Stimulated activated naive CD8-positive, alpha-beta T cell treated with anti-CD3 and anti-CD28 coated beads, Interleukin-15, amount 100 ng/mL, for 72 hours (primary cell): ENCODE data around the gene NPY.
A peak's percentile ranks its signal among the peaks of the same experiment; 100 is the strongest.
"Not testable (repeated sequence)": the region's sequence is repeated elsewhere in the genome, so short reads cannot be mapped to it uniquely, and the experiment has no call there.

Experiments
- ATAC-seq: fragments of 150-1000 bp; cut with Tn5 transposase; 2 replicates; pipeline ENCODE4 v1.10.0; 2021; ENCODE audit warnings: mild to moderate bottlenecking, moderate library complexity
- DNase-seq, 2 donors: peaks; one replicate each; pipeline ENCODE4 v3.0.0; 2021 to 2022
- H3K27ac Mint-ChIP-seq, 2 donors: one replicate each; pipeline ENCODE4 v1.8.0; 2022; ENCODE audit warnings: mild to moderate bottlenecking in 2 of 2, mixed read lengths in 2 of 2, moderate library complexity in 2 of 2
- H3K27me3 Mint-ChIP-seq: one replicate; pipeline ENCODE4 v1.8.0; 2022; ENCODE audit warnings: mixed read lengths
- H3K4me1 Mint-ChIP-seq: one replicate; pipeline ENCODE4 v1.8.0; 2022; ENCODE audit warnings: mild to moderate bottlenecking, mixed read lengths
- H3K4me3 Mint-ChIP-seq, 2 donors: one replicate each; pipeline ENCODE4 v1.8.0; 2022; ENCODE audit warnings: mild to moderate bottlenecking in 2 of 2, mixed read lengths in 2 of 2, moderate library complexity in 1 of 2
- H3K9me3 Mint-ChIP-seq, 2 donors: one replicate each; pipeline ENCODE4 v1.8.0; 2022; ENCODE audit warnings: mixed read lengths in 2 of 2

The NPY gene

DNA sequence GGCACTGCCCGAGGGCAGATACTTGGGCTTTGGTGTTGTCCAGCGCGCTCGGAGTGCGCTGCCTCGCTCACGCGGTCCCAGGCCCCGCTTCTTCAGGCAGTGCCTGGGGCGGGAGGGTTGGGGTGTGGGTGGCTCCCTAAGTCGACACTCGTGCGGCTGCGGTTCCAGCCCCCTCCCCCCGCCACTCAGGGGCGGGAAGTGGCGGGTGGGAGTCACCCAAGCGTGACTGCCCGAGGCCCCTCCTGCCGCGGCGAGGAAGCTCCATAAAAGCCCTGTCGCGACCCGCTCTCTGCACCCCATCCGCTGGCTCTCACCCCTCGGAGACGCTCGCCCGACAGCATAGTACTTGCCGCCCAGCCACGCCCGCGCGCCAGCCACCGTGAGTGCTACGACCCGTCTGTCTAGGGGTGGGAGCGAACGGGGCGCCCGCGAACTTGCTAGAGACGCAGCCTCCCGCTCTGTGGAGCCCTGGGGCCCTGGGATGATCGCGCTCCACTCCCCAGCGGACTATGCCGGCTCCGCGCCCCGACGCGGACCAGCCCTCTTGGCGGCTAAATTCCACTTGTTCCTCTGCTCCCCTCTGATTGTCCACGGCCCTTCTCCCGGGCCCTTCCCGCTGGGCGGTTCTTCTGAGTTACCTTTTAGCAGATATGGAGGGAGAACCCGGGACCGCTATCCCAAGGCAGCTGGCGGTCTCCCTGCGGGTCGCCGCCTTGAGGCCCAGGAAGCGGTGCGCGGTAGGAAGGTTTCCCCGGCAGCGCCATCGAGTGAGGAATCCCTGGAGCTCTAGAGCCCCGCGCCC is at the start of gene NPY:
Gene NPY (plus strand): TSS at position 294 of the 802 bp plus-strand sequence. CDS start 1,051 bp downstream, outside the sequence.
- Mint-ChIP-seq H3K9me3 (no peaks in the 10 kb centered on the region), H3K27ac (no peak within 1 kb of the TSS), H3K27me3 (peaks cover 57% of the 10 kb centered on the region), H3K4me3 (peak within 1 kb of the TSS; percentile 83 to 85), H3K4me1 (peaks cover 23% of the 10 kb centered on the region)
- ATAC-seq (peak; percentile 61), DNase-seq (peak; percentile 13 to 20)

DNA sequence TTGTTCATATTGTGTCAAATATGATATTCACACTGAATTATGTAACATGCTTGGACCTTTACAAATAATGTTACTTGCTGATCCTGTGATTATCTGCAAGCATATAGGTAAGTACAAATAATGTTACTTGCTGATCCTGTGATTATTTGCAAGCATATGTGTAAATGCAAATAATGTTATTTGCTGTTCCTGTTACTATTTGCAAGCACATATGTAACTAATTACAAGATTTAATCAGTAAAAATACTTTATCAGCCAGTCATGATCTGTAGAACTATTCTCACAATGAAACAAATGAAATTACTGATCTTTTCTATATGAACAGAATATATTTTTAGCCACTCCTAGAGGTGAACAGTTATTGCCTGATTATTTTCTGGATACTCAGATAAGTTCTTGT is 44.7 kb upstream of the NPY start:
- DNase-seq (no peak), ATAC-seq (no peak)
- H3K4me1 Mint-ChIP-seq: no peaks in the 10 kb centered on the region
- peaks cover 43% of the 10 kb centered on the region for H3K27me3 Mint-ChIP-seq
- H3K9me3 Mint-ChIP-seq: no peaks in the 10 kb centered on the region
- H3K4me3 Mint-ChIP-seq: no peak overlapping the region
- H3K27ac Mint-ChIP-seq: no peak overlapping the region

DNA sequence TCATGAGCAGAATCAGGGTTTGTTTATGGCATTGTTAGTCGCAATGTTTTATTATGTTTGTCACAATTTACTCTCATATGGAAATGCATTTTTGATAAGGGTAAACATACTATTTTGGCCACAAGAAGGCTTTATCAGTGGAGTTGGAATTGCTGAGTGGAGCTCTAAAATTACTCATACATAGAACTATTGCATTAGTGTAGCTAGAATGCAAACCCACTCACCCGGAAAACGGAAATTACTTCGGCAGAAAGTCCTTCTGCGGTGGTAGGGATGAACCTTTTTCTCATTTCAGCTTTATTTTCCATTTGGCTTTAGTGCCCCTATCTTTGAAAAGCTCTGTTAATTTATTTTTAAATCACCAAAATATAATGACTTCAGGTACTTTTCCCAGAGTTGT is 42.8 kb upstream of the NPY start:
- ATAC-seq: no peak
- no peaks in the 10 kb centered on the region for H3K9me3 Mint-ChIP-seq
- no peak overlapping the region for H3K4me3 Mint-ChIP-seq
- peaks cover 43% of the 10 kb centered on the region for H3K27me3 Mint-ChIP-seq
- no peak overlapping the region for H3K27ac Mint-ChIP-seq
- DNase-seq: no peak
- H3K4me1 Mint-ChIP-seq: no peaks in the 10 kb centered on the region

DNA sequence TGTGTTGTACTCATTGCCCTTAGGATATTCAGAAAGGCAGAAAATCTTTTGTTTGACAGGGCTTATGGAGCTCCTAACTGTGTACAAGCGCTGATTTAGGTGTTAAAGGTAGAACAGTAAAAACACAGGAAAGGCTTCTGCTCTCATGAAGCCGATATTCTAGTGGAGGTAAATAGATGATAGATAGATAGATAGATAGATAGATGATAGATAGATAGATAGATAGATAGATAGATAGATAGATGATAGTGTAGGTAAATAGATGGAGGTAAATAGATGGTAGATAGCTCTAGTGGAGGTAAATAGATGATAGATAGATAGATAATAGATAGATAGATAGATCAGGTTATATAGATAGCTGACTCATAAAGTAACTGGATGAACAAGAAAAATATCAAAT is 39.4 kb upstream of the NPY start:
- no peak for ATAC-seq
- no peak overlapping the region for H3K4me3 Mint-ChIP-seq
- H3K4me1 Mint-ChIP-seq: no peaks in the 10 kb centered on the region
- H3K27ac Mint-ChIP-seq: no peak overlapping the region
- no peaks in the 10 kb centered on the region for H3K9me3 Mint-ChIP-seq
- peaks cover 21% of the 10 kb centered on the region for H3K27me3 Mint-ChIP-seq
- no peak for DNase-seq

DNA sequence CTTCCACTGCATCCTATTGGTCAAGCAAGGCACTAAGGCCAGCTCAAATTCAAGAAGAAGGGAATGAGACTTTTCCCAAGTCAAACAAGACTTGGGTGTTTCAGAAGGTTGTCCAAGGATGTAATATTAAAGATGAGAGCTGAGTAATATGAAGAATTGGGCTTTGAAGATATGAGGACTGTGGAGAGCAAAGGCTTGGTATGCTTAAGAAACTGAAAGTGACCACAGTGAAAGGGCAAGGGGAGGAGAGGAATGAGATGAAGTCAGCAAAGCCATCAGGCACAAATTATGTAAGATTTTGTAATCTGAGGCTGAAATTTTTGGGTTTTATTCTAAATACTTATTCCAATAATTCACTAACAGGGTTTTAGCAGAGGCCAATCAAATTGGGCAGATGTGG is 38.6 kb upstream of the NPY start:
- H3K9me3 Mint-ChIP-seq: no peaks in the 10 kb centered on the region
- peaks cover 14% of the 10 kb centered on the region for H3K27me3 Mint-ChIP-seq
- DNase-seq (peak in 1 of 2 donors; percentile 11), ATAC-seq (peak; percentile 96)
- H3K27ac Mint-ChIP-seq: no peak overlapping the region
- no peaks in the 10 kb centered on the region for H3K4me1 Mint-ChIP-seq
- H3K4me3 Mint-ChIP-seq: no peak overlapping the region

DNA sequence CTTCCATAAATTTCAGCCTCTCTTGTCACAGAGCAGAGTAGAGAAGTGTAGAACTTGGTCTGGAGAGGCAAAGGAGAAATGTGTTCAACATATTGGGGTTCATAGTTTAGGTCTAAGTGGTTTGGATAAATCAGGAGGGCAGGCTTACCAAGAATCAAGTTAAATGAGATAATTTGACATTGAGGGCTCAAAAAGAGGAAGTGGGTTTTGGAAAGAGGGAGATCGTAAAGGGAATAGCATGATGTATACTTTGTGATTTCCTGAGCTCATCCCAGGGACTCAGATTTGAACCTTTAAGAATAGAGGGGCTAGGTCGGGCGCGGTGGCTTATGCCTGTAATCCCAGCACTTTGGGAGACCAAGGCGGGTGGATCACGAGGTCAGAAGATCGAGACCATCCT is 34.7 kb upstream of the NPY start:
- no peak overlapping the region for H3K27ac Mint-ChIP-seq
- no peak for ATAC-seq
- H3K9me3 Mint-ChIP-seq: peaks cover 17 to 24% of the 10 kb centered on the region in 2 donors

DNA sequence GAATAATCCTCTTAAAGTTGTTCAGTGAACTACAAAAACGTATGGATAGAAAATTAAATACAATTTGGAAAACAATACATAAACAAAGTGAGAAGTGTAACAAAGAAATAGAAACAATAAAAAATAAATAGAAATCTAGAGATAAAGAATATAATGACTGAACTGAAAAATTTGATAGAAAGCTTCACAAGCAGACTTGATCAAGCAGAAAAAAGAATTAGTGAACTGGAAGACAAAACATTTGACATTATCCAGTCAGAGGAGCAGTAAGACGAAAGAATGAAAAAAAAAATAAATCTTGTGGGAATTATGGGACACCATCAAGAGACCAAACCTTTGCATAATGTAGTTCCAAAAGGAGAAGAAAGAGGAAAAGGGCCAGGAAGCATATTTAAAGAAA is 32.4 kb upstream of the NPY start:
- Mint-ChIP-seq H3K9me3 (peaks cover 18 to 26% of the 10 kb centered on the region in 2 donors), H3K4me3 (no peak overlapping the region), H3K27ac (no peak overlapping the region), H3K4me1 (peaks cover 21% of the 10 kb centered on the region), H3K27me3 (no peaks in the 10 kb centered on the region)
- DNase-seq (no peak), ATAC-seq (no peak)

More for the DNA sequence above, 34.7 kb upstream of the NPY start:
- Mint-ChIP-seq H3K4me1 (peaks cover 5% of the 10 kb centered on the region), H3K4me3 (no peak overlapping the region), H3K27me3 (no peaks in the 10 kb centered on the region)
- DNase-seq: no peak

DNA sequence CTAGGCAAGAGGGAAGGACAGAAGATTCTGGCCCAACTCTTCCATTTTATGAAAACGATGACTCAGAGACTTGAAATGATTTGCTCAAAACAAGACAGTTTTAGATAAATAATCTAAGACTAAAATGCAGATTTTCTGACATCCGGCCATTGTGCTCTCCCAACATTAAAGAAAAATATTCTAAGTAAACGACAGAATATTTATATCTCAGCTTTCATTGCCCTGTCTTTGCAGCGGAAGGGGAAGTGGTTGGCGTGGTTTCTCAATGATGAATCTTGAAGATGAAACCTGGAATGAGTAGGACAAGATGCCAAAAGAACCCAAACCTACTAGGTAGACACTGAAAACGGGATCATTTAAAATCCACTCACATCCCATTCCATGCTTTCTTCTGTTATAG is 28.9 kb upstream of the NPY start:
- no peak overlapping the region for H3K27ac Mint-ChIP-seq
- ATAC-seq (peak; percentile 69), DNase-seq (peak in 1 of 2 donors; percentile 14)

DNA sequence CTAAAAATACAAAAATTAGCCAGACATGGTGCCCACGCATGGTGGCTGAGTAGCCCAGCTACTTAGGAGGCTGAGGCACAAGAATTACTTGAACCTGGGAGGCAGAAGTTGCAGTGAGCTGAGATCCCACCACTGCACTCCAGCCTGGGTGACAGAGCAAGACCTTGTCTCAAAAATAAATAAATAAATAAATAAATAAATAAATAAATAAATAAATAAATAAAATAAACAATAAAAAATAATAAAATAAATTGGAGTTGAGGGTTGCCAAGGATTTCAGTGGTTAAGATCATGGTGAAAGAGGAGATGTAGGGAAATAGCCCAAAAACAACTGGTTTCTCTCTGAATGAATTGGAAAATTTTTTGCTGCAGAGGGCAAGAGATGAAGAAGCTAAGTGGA is 25.7 kb upstream of the NPY start:
- not testable (repeated sequence) for H3K27ac Mint-ChIP-seq, DNase-seq, H3K4me3 Mint-ChIP-seq, H3K9me3 Mint-ChIP-seq, ATAC-seq
- Mint-ChIP-seq H3K27me3 (peaks cover 22% of the 10 kb centered on the region), H3K4me1 (peaks cover 21% of the 10 kb centered on the region)

More for the DNA sequence above, 28.9 kb upstream of the NPY start:
- Mint-ChIP-seq H3K27me3 (peaks cover 22% of the 10 kb centered on the region), H3K4me1 (peaks cover 21% of the 10 kb centered on the region), H3K4me3 (no peak overlapping the region), H3K9me3 (peaks cover 18 to 26% of the 10 kb centered on the region in 2 donors)

DNA sequence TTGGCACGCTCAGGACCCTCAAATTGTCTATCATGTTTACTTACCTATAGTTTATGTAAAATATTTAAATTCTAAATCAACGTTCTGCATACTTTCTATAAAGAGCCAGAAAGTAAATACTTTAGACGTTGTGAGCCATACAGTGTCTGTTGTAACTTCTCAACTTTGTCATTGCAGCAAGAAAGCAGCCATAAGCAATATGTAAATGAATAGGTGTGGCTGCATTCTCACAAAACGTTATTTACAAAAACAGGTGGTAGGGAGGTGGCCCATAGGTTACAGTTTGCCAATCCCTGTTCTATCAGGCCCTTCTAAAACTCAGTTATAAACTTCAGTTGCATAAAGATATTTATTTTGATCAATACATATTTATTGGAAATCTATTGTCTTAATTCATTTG is 12.1 kb upstream of the NPY start:
- ATAC-seq (no peak), DNase-seq (no peak)
- H3K27ac Mint-ChIP-seq: no peak overlapping the region
- H3K9me3 Mint-ChIP-seq: peaks cover 5 to 17% of the 10 kb centered on the region in 2 donors
- H3K27me3 Mint-ChIP-seq: peaks cover 22% of the 10 kb centered on the region
- H3K4me1 Mint-ChIP-seq: no peaks in the 10 kb centered on the region
- no peak overlapping the region for H3K4me3 Mint-ChIP-seq

DNA sequence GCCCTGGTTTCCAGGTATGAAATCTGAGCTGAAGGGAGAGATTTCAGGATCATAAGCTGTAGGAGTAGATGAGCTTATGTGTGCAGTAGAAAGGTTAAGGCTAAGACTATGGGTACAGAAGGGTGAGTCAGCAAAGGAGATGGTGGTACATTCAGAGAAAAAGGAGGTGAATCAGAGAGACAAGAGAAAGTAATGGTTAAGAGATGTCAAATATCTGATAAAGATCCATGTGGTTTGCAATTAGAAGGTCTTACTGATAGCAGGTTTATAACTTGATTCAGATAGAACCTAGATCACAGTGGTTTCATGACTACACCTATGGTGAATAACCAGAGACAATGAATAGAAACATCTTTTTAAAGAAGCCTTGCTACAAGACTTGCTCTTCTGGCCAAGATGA is 4.5 kb upstream of the NPY start:
- peaks cover 0 to 18% of the 10 kb centered on the region in 2 donors for H3K9me3 Mint-ChIP-seq
- peaks cover 12% of the 10 kb centered on the region for H3K4me1 Mint-ChIP-seq
- H3K27ac Mint-ChIP-seq: no peak overlapping the region
- ATAC-seq (peak; percentile 69), DNase-seq (no peak)
- no peak overlapping the region for H3K4me3 Mint-ChIP-seq
- peaks cover 47% of the 10 kb centered on the region for H3K27me3 Mint-ChIP-seq

DNA sequence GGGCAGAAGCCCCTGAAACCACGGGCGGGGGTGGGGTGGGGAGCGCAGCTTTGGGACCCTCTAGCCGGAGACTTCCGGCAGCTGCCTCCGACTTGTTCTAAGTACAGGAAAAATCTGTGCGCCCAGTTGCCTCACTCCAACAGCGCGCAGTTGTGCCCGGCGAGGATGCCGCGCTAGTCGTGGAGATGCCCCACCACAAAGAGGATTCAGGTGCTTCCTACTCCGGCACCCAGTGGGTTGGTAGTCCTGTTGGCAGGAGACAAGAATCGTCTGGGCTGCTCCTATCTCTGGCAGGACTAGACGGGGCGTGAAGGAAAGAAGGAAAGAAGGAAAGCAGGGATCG is 465 bp upstream of the NPY start:
- Mint-ChIP-seq H3K4me3 (peak overlapping the region; percentile 83 to 85), H3K4me1 (peaks cover 23% of the 10 kb centered on the region), H3K27ac (no peak overlapping the region), H3K9me3 (no peaks in the 10 kb centered on the region), H3K27me3 (peaks cover 51% of the 10 kb centered on the region)
- DNase-seq (no peak), ATAC-seq (no peak)

DNA sequence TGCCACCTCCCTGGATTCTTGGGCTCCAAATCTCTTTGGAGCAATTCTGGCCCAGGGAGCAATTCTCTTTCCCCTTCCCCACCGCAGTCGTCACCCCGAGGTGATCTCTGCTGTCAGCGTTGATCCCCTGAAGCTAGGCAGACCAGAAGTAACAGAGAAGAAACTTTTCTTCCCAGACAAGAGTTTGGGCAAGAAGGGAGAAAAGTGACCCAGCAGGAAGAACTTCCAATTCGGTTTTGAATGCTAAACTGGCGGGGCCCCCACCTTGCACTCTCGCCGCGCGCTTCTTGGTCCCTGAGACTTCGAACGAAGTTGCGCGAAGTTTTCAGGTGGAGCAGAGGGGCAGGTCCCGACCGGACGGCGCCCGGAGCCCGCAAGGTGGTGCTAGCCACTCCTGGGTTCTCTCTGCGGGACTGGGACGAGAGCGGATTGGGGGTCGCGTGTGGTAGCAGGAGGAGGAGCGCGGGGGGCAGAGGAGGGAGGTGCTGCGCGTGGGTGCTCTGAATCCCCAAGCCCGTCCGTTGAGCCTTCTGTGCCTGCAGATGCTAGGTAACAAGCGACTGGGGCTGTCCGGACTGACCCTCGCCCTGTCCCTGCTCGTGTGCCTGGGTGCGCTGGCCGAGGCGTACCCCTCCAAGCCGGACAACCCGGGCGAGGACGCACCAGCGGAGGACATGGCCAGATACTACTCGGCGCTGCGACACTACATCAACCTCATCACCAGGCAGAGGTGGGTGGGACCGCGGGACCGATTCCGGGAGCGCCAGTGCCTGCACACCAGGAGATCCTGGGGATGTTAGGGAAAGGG is 913 bp downstream of the NPY start:
- no peaks in the 10 kb centered on the region for H3K9me3 Mint-ChIP-seq
- ATAC-seq (peak; percentile 29), DNase-seq (peak in 1 of 2 donors; percentile 13)
- H3K27ac Mint-ChIP-seq: no peak overlapping the region
- H3K4me1 Mint-ChIP-seq: peaks cover 25% of the 10 kb centered on the region
- H3K27me3 Mint-ChIP-seq: peaks cover 65% of the 10 kb centered on the region
- peak overlapping the region; percentile 67 to 79 for H3K4me3 Mint-ChIP-seq

DNA sequence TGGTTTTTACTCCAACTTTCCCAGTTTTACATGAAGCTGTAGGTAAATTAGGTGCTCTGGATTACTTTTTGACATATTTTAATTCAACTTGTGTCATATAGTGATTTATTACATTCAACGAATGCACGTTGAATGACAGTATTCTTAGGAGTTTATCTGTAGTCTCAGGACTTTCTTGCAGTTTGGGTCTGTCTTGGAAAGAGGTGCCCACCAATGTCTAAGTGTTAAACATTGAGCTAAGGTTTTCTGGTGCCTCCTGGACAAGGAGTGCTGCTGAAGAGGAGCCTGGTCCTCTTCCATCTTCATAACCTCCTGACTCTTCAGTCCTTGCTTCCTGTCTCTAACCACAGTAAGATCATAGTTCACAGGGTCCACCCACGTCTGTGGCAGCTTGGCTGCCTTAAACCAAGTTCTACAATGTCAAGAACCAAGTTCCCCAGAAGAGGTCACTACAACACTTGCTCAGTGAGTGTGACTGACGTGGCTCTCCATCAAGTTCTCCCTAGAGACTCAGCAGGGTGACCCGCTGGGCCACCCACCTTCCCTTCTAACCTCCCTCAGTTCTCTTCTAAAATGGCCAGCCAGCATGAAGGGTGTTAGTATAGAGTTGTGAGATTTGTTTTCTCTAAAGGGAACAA is 6.1 kb downstream of the NPY start:
- peaks cover 54% of the 10 kb centered on the region for H3K27me3 Mint-ChIP-seq
- no peaks in the 10 kb centered on the region for H3K9me3 Mint-ChIP-seq
- peak; percentile 99 for ATAC-seq
- H3K4me1 Mint-ChIP-seq: peaks cover 15% of the 10 kb centered on the region
- no peak overlapping the region for H3K27ac Mint-ChIP-seq
- DNase-seq: peak; percentile 57 to 72
- H3K4me3 Mint-ChIP-seq: no peak overlapping the region

DNA sequence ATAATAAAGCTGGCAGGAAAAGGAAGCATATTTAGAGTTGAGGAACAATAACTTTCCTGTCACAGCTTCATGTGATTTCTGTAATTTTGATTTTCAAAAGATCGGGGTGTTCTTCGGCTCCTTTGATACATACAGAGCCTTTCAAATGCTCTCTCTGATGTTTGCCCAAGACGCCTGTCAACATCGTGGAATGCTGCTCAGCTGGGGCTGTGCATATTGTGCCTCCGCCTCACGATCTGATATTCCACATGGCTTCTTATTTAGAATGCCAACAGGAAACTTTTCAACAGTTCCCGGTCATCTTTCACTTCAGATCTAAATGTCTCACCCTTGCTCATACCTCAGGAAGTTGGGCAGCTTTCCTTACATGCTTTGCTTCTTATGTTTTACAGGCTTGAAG is 7.3 kb downstream of the NPY start:
- ATAC-seq (no peak), DNase-seq (no peak)
- no peak overlapping the region for H3K4me3 Mint-ChIP-seq
- H3K27ac Mint-ChIP-seq: no peak overlapping the region
- no peaks in the 10 kb centered on the region for H3K9me3 Mint-ChIP-seq
- H3K4me1 Mint-ChIP-seq: peaks cover 10% of the 10 kb centered on the region
- H3K27me3 Mint-ChIP-seq: peaks cover 42% of the 10 kb centered on the region

DNA sequence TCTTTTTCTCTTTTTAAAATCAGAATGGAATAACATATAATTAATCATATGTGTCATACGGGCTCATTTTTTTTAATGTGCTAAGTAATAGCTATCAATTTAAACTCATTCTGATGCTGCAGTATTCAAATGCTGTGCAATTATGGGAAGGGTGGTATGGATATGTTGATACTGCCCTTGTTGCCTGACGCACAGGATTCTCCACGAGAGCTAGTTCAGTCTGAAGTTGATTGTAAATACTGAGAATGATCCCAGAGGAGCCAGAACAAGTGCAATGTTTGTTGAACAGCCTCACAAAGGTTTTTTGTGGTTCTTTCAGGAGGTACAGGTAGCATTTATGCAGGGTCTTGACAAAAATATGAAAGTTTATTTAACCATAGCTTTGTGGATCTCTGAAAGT is 13.4 kb downstream of the NPY start:
- Mint-ChIP-seq H3K4me3 (no peak overlapping the region), H3K27ac (no peak overlapping the region), H3K4me1 (no peaks in the 10 kb centered on the region), H3K27me3 (peaks cover 26% of the 10 kb centered on the region), H3K9me3 (peaks cover 8 to 9% of the 10 kb centered on the region in 2 donors)
- ATAC-seq (no peak), DNase-seq (no peak)
